Motor neuron (in vitro differentiated cells): ENCODE results near the gene MAP4K3. TPM values are rescaled to one million over a fixed set of nuclear protein-coding genes. Genes with fewer than 3 reads are reported as not detected.
A peak's percentile ranks its signal among the peaks of the same experiment; 100 is the strongest.
"Not testable (repeated sequence)": the region's sequence is repeated elsewhere in the genome, so short reads cannot be mapped to it uniquely, and the experiment has no call there.

Experiments used
- ATAC-seq, 8 experiments: fragments of 200-7000 bp; cut with Tn5 transposase; replicated peaks in 6 of 8; 2 replicates each; pipeline ENCODE4 v1.8.0; 2021; ENCODE audit warnings: mild to moderate bottlenecking in 8 of 8, moderate library complexity in 8 of 8
- H3K27ac ChIP-seq, 2 donors: fragments of 250-450 bp; sonication (Bioruptor Pico); 2 replicates each; pipeline ENCODE4 v1.9.0; 2021; ENCODE audit warnings: antibody characterized with exemption in 2 of 2, mild to moderate bottlenecking in 2 of 2, moderate library complexity in 1 of 2
- H3K4me1 ChIP-seq, 2 donors: fragments of 250-450 bp; sonication (Bioruptor Pico); replicated peaks in 1 of 2; 2 replicates each; pipeline ENCODE4 v1.6.1; 2021; ENCODE audit warnings: antibody characterized with exemption in 2 of 2, mild to moderate bottlenecking in 2 of 2, moderate library complexity in 1 of 2
- H3K4me3 ChIP-seq, 5 donors: fragments of 250-450 bp; sonication (Bioruptor Pico); 2 replicates each; pipeline ENCODE4 v1.9.0; 2021; ENCODE audit warnings: antibody characterized with exemption in 5 of 5, mild to moderate bottlenecking in 5 of 5, moderate library complexity in 4 of 5
- WGBS, 10 experiments: fragments of 450-650 bp; shearing (Covaris generic); methylation state at CpG; one replicate each; pipeline ENCODE4 v1.0.0; 2022; 5-methylcytosine and 5-hydroxymethylcytosine counted together
- in situ Hi-C, 9 experiments: fragments of 400-800 bp; cut with MboI; loops; one replicate each; pipeline ENCODE4 v1.15.0; 2021; ENCODE audit warnings: low sequenced_read_pairs in 9 of 9, low pct_unique_long_range_greater_than_20kb in 2 of 9; ENCODE audit not compliant: unreplicated experiment in 9 of 9
- total RNA-seq, 8 experiments: library from RNA; unstranded; fragments of 300-600 nt; gene quantifications; 2 replicates each; pipeline versions ENCODE4 v1.2.3 to v1.2.4, GENCODE V29; 2022

MAP4K3 gene
- total RNA-seq, 8 experiments from 2014 or later = 24.3 to 131 (median 31.4) TPM

GRCh38 chr2:39392672-39393071 is 44.4 kb downstream of the MAP4K3 start:
- Histone ChIP-seq H3K4me3 (no peak overlapping the region), H3K27ac (no peak overlapping the region), H3K4me1 (no peaks in the 10 kb centered on the region)
- no peak for ATAC-seq
- in situ Hi-C loops = loop anchor here in 1 of 9 experiments (25.0 kb wide), 1 partner anchor 320 kb away; no protein-coding TSS in a partner anchor
- WGBS, 10 experiments = 0 to 100% (median 63%) methylated on average over 1 to 2 of the region's 2 CpGs; no CpG with 5 or more reads in 1 of the 10 experiments

- WGBS, 10 experiments = 20 to 100% (median 86%) methylated on average over 1 to 4 of the region's 4 CpGs
- in situ Hi-C loops = loop anchor here in 1 of 9 experiments (25.0 kb wide), 1 partner anchor 322 kb away; no protein-coding TSS in a partner anchor
- H3K4me3 ChIP-seq = no peak overlapping the region
- ATAC-seq = no peak
- no peaks in the 10 kb centered on the region for H3K4me1 ChIP-seq
- H3K27ac ChIP-seq = no peak overlapping the region
Measured at GRCh38 chr2:39390216-39390615, 46.9 kb downstream of the MAP4K3 start.

- no peaks in the 10 kb centered on the region for H3K4me1 ChIP-seq
- in situ Hi-C loops = loop anchor here in 1 of 9 experiments (25.0 kb wide), 1 partner anchor 326 kb away; no protein-coding TSS in a partner anchor
- no peak for ATAC-seq
- no peak overlapping the region for H3K27ac ChIP-seq
- H3K4me3 ChIP-seq = no peak overlapping the region
Measured at GRCh38 chr2:39386064-39386463, 51.0 kb downstream of the MAP4K3 start.

GRCh38 chr2:39385172-39385571 is 51.9 kb downstream of the MAP4K3 start:
- no peak overlapping the region for H3K4me3 ChIP-seq
- in situ Hi-C loops = loop anchor here in 1 of 9 experiments (25.0 kb wide), 1 partner anchor 327 kb away; no protein-coding TSS in a partner anchor
- H3K4me1 ChIP-seq = peaks cover 0 to 3% of the 10 kb centered on the region in 2 donors
- H3K27ac ChIP-seq = no peak overlapping the region
- WGBS, 10 experiments = 86 to 100% (median 100%) methylated on average over 1 to 2 of the region's 2 CpGs; no CpG with 5 or more reads in 2 of the 10 experiments
- no peak for ATAC-seq

- in situ Hi-C loops = loop anchor here in 1 of 9 experiments (25.0 kb wide), 1 partner anchor 328 kb away; no protein-coding TSS in a partner anchor
- not testable (repeated sequence) for H3K27ac ChIP-seq, H3K4me1 ChIP-seq, ATAC-seq, H3K4me3 ChIP-seq
- 93 to 100% (median 100%) methylated on average over 1 to 9 of the region's 11 CpGs; no CpG with 5 or more reads in 2 of the 10 experiments for WGBS, 10 experiments
Measured at GRCh38 chr2:39384071-39384470, 53.0 kb downstream of the MAP4K3 start.

- in situ Hi-C loops = loop anchor here in 1 of 9 experiments (25.0 kb wide), 1 partner anchor 329 kb away; no protein-coding TSS in a partner anchor
- Histone ChIP-seq H3K4me1 (peaks cover 0 to 8% of the 10 kb centered on the region in 2 donors), H3K27ac (no peak overlapping the region), H3K4me3 (no peak overlapping the region)
- ATAC-seq = no peak
- 89 to 100% (median 96%) methylated on average over 3 to 6 of the region's 6 CpGs for WGBS, 10 experiments
Measured at GRCh38 chr2:39383146-39383545, 53.9 kb downstream of the MAP4K3 start.

GRCh38 chr2:39381653-39382052 is 55.4 kb downstream of the MAP4K3 start:
- 50 to 92% (median 73%) methylated on average over 2 to 5 of the region's 5 CpGs; no CpG with 5 or more reads in 1 of the 10 experiments for WGBS, 10 experiments
- ATAC-seq = no peak
- no peak overlapping the region for H3K4me3 ChIP-seq
- H3K27ac ChIP-seq = no peak overlapping the region
- in situ Hi-C loops = loop anchor here in 1 of 9 experiments (25.0 kb wide), 1 partner anchor 331 kb away; no protein-coding TSS in a partner anchor
- peaks cover 0 to 8% of the 10 kb centered on the region in 2 donors for H3K4me1 ChIP-seq

GRCh38 chr2:39380525-39381150 is 56.4 kb downstream of the MAP4K3 start:
- WGBS, 10 experiments = 0 to 100% (median 30%) methylated on average over 1 to 2 of the region's 2 CpGs; no CpG with 5 or more reads in 1 of the 10 experiments
- no peak overlapping the region for H3K4me3 ChIP-seq
- peak in 3 of 8 experiments; percentile 66 to 90 (median 74) for ATAC-seq
- peaks cover 0 to 8% of the 10 kb centered on the region in 2 donors for H3K4me1 ChIP-seq
- no peak overlapping the region for H3K27ac ChIP-seq
- in situ Hi-C loops = loop anchor here in 1 of 9 experiments (25.0 kb wide), 1 partner anchor 332 kb away; no protein-coding TSS in a partner anchor

GRCh38 chr2:39379643-39380524 is 57.2 kb downstream of the MAP4K3 start:
- in situ Hi-C loops = loop anchor here in 1 of 9 experiments (25.0 kb wide), 1 partner anchor 332 kb away; no protein-coding TSS in a partner anchor
- H3K27ac ChIP-seq = no peak overlapping the region
- H3K4me3 ChIP-seq = no peak overlapping the region
- peaks cover 0 to 8% of the 10 kb centered on the region in 2 donors for H3K4me1 ChIP-seq
- ATAC-seq = peak; percentile 55 to 85 (median 68)

- Histone ChIP-seq H3K27ac (no peak overlapping the region), H3K4me1 (peaks cover 0 to 8% of the 10 kb centered on the region in 2 donors), H3K4me3 (no peak overlapping the region)
- in situ Hi-C loops = loop anchor here in 1 of 9 experiments (25.0 kb wide), 1 partner anchor 333 kb away; no protein-coding TSS in a partner anchor
- 29 to 100% (median 97%) methylated on average over 1 of the region's 1 CpG; no CpG with 5 or more reads in 2 of the 10 experiments for WGBS, 10 experiments
- no peak for ATAC-seq
Measured at GRCh38 chr2:39378968-39379367, 58.1 kb downstream of the MAP4K3 start.

GRCh38 chr2:39377226-39377939 is 59.7 kb downstream of the MAP4K3 start:
- Histone ChIP-seq H3K27ac (no peak overlapping the region), H3K4me1 (peaks cover 0 to 8% of the 10 kb centered on the region in 2 donors), H3K4me3 (no peak overlapping the region)
- in situ Hi-C loops = loop anchor here in 1 of 9 experiments (25.0 kb wide), 1 partner anchor 335 kb away; no protein-coding TSS in a partner anchor
- ATAC-seq = no peak
- 60 to 100% (median 88%) methylated on average over 1 to 2 of the region's 2 CpGs; no CpG with 5 or more reads in 1 of the 10 experiments for WGBS, 10 experiments

GRCh38 chr2:39375917-39376316 is 61.2 kb downstream of the MAP4K3 start:
- no peak overlapping the region for H3K27ac ChIP-seq
- H3K4me1 ChIP-seq = peaks cover 0 to 8% of the 10 kb centered on the region in 2 donors
- WGBS, 10 experiments = 63 to 100% (median 93%) methylated on average over 1 to 2 of the region's 2 CpGs
- no peak for ATAC-seq
- no peak overlapping the region for H3K4me3 ChIP-seq
- in situ Hi-C loops = loop anchor here in 1 of 9 experiments (25.0 kb wide), 1 partner anchor 336 kb away; no protein-coding TSS in a partner anchor
